GM19395 (cell line): ENCODE results near the gene RIOK2.
A peak's percentile ranks its signal among the peaks of the same experiment; 100 is the strongest.
"Not testable (repeated sequence)": the region's sequence is repeated elsewhere in the genome, so short reads cannot be mapped to it uniquely, and the experiment has no call there.

Experiments used
- ATAC-seq: cut with Tn5 transposase; IDR thresholded peaks from one replicate; pipeline ENCODE4 v1.9.1; 2021; ENCODE audit warnings: mild to moderate bottlenecking, moderate library complexity; ENCODE audit not compliant: unreplicated experiment

The RIOK2 gene

GRCh38 chr5:97171703-97172102 is 11.3 kb downstream of the RIOK2 start:
- ATAC-seq: no peak

- ATAC-seq: peak; percentile 84
Observed at GRCh38 chr5:97167435-97167834, 15.6 kb downstream of the RIOK2 start.

GRCh38 chr5:97165726-97166125 is 17.3 kb downstream of the RIOK2 start:
- no peak for ATAC-seq

- ATAC-seq: no peak
Observed at GRCh38 chr5:97164846-97165245, 18.2 kb downstream of the RIOK2 start.

GRCh38 chr5:97163790-97164285 is 19.2 kb downstream of the RIOK2 start:
- ATAC-seq: no peak

- ATAC-seq: no peak
Observed at GRCh38 chr5:97163360-97163764, 19.7 kb downstream of the RIOK2 start.

- ATAC-seq: peak; percentile 52
Observed at GRCh38 chr5:97162045-97162444, 21.0 kb downstream of the RIOK2 start.

GRCh38 chr5:97157689-97158088 is 25.4 kb downstream of the RIOK2 start:
- no peak for ATAC-seq

- ATAC-seq: no peak
Observed at GRCh38 chr5:97151370-97151769, 31.7 kb downstream of the RIOK2 start.

- ATAC-seq: no peak
Observed at GRCh38 chr5:97150401-97150800, 32.6 kb downstream of the RIOK2 start.

- ATAC-seq: no peak
Observed at GRCh38 chr5:97149709-97150108, 33.3 kb downstream of the RIOK2 start.

- no peak for ATAC-seq
Observed at GRCh38 chr5:97148288-97148687, 34.8 kb downstream of the RIOK2 start.

- ATAC-seq: no peak
Observed at GRCh38 chr5:97143704-97144103, 39.3 kb downstream of the RIOK2 start.

- peak; percentile 89 for ATAC-seq
Observed at GRCh38 chr5:97142521-97143254, 40.4 kb downstream of the RIOK2 start, which contains the start of gene LIX1. TSS of gene LIX1 (minus strand) at chr5:97142611. CDS start at chr5:97142576, 35 bp downstream.

GRCh38 chr5:97141539-97141938 is 41.5 kb downstream of the RIOK2 start:
- no peak for ATAC-seq

- no peak for ATAC-seq
Observed at GRCh38 chr5:97141031-97141430, 42.0 kb downstream of the RIOK2 start.

- not testable (repeated sequence) for ATAC-seq
Observed at GRCh38 chr5:97140250-97140649, 42.8 kb downstream of the RIOK2 start.

GRCh38 chr5:97136475-97136874 is 46.6 kb downstream of the RIOK2 start:
- no peak for ATAC-seq

- ATAC-seq: no peak
Observed at GRCh38 chr5:97135868-97136267, 47.2 kb downstream of the RIOK2 start.

GRCh38 chr5:97134634-97135033 is 48.4 kb downstream of the RIOK2 start:
- ATAC-seq: no peak

GRCh38 chr5:97133101-97133500 is 49.9 kb downstream of the RIOK2 start:
- ATAC-seq: no peak

GRCh38 chr5:97131921-97132320 is 51.1 kb downstream of the RIOK2 start:
- no peak for ATAC-seq
